Stimulated activated CD8-positive, alpha-beta memory T cell treated with anti-CD3 and anti-CD28 coated beads, Interleukin-15, amount 100 ng/mL, for 4 hours (primary cell): ENCODE measurements around the gene UBR1.
"Not testable (repeated sequence)": the region's sequence is repeated elsewhere in the genome, so short reads cannot be mapped to it uniquely, and the experiment has no call there.

Experiments
- DNase-seq, 2 donors: peaks; one replicate each; pipeline ENCODE4 v3.0.0-alpha.2; 2020; ENCODE audit warnings: low read depth in 2 of 2

The UBR1 gene

GRCh38 chr15:42914728-42915497, 190.9 kb downstream of the UBR1 start:
- DNase-seq = no peak

DNA sequence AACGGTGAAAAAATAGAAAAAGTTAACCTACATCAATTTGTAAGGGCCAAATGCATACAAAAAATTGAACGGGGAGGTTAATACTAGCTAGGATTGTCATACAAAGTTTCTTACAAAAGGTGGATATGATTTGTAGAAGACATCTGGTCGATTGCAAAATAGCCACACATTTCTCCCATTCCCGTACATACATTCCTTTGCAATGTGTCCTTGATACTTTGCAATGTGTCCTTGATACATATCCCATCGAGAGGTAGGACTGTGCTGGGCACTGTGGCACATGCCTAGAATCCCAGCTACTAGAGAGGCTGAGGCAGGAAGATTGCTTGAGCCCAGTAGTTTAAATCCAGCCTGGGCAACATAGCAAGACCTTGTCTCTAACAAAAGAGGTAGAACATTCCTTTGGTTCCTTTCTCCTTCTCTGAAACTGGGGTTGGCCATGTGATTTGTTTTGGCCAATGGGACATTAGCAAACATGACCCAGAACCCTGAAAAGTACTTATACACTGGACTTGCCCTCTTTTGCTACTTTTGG, 194.7 kb downstream of the UBR1 start:
- no peak for DNase-seq

DNA sequence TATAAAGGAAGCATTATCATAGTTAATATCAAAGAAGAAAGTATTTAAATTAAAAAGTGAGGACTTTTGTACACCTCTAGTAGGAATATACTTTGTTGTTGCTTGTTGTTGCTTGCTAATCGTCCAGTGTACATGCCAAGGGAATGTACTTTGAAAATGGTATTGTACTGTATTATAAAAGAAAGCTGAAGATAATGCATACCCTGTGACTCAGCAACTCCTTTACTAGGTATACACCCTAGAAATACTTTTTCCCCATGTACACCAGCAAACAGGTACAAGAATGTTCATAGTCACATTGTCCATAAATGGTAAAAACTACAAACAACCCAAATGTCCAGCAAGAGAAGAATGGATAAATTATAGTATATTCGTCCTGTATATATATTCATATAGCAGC, 197.3 kb downstream of the UBR1 start:
- no peak for DNase-seq

DNA sequence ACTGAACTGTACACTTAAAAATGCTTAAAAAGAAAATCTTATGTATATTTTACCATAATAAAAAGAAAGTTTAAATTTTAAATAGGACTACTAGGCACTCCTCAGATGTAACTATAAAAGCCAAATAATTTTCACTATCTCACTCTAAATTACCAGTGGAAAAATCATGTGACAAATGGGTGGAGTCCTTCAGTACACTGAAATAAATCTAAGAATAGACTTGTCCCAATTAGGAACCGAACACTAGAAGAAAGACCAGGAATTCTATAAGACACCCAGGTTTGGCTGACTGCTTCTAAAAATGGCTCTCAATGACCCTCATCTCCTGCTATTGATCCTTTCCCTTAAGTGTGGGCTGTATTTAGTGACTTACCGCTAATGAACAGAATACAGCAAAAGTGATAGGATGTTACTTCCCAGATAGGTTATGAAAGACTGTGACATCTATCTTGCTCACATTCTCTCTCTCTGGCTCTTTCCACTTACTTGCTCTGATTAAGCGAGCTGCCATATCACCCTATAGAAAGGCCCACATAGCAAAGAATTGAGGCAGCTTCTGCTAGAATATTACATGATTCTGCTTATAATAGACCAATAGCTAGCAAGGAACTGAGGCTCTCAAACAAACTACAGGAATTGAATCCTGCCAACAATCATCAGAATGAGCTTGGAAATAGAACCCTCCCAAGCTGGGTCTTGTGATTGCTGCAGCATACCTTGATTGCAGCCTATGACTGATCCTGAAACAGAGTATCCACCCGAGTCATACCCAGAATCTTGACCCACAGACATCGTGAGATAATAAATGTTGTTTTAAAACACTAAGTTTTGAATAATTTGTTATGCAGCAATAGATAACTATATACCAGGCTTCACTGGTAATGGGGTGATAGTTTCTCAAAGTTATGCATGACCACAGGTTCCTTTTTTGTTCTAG, 202.2 kb downstream of the UBR1 start:
- no peak for DNase-seq

DNA sequence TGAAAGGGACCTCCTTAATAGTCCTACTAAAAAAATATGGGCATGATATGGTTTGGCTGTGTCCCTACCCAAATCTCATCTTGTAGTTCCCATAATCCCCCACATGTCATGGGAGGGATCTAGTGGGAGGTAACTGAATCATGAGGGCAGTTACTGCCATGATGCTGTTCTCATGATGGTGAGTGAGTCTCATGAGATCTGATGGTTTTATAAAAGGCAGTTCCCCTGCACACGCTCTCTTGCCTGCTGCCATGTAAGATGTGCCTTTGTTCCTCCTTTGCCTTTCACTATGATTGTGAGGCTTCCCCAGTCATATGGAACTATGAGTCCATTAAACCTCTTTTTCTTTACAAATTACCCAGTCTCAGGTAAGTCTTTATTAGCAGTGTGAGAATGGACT, 211.9 kb downstream of the UBR1 start:
- not testable (repeated sequence) for DNase-seq
